SU-DHL-6 (cell line): ENCODE results near the gene ARL15.

Source experiments
- H2AFZ ChIP-seq: fragments of 200-600 bp; sonication (generic); 2 replicates; pipeline ENCODE4 v1.6.1; 2014; ENCODE audit warnings: low read depth, mild to moderate bottlenecking, moderate library complexity, mixed read lengths, antibody characterized with exemption, low read length; ENCODE audit not compliant: severe bottlenecking
- H3F3A ChIP-seq: fragments of 200-600 bp; shearing (Covaris generic); 2 replicates; pipeline ENCODE4 v1.6.0; 2016; ENCODE audit warnings: antibody characterized with exemption, mild to moderate bottlenecking; ENCODE audit not compliant: insufficient read depth
- H3K27ac ChIP-seq: fragments of 200-600 bp; sonication (generic); 2 replicates; pipeline ENCODE4 v1.5.1; 2016; ENCODE audit warnings: low read depth, mild to moderate bottlenecking, low read length, moderate library complexity, mixed read lengths
- H3K27me3 ChIP-seq: fragments of 200-600 bp; sonication (generic), shearing (Covaris generic); 2 replicates; pipeline ENCODE4 v1.6.0; 2014; ENCODE audit warnings: mild to moderate bottlenecking, low read length
- H3K36me3 ChIP-seq: fragments of 200-600 bp; sonication (generic); 2 replicates; pipeline ENCODE4 v1.6.1; 2014; ENCODE audit warnings: mild to moderate bottlenecking, low read length, mixed read lengths
- H3K4me2 ChIP-seq: fragments of 300-600, 200-600 bp; shearing (Covaris generic), sonication (generic); 2 replicates; pipeline ENCODE4 v1.6.0; 2014; ENCODE audit warnings: low read length, low read depth, mild to moderate bottlenecking; ENCODE audit not compliant: poor library complexity, severe bottlenecking
- H3K4me3 ChIP-seq: fragments of 200-600 bp; sonication (generic); 2 replicates; pipeline ENCODE4 v1.5.1; 2014; ENCODE audit warnings: antibody characterized with exemption, low read length, mild to moderate bottlenecking, mixed read lengths; ENCODE audit not compliant: insufficient read depth, poor library complexity, severe bottlenecking
- H3K79me2 ChIP-seq: fragments of 200-600 bp; sonication (generic); 2 replicates; pipeline ENCODE4 v1.6.1; 2014; ENCODE audit warnings: mild to moderate bottlenecking, low read length, moderate library complexity; ENCODE audit not compliant: insufficient read depth
- H3K9ac ChIP-seq: fragments of 200-600 bp; sonication (generic); 2 replicates; pipeline ENCODE4 v1.7.0; 2014; ENCODE audit warnings: mild to moderate bottlenecking, low read length
- H3K9me2 ChIP-seq: fragments of 200-600 bp; sonication (generic); replicated peaks from 2 replicates; pipeline ENCODE4 v1.6.1; 2014; ENCODE audit warnings: low read length; ENCODE audit not compliant: insufficient read depth
- H3K9me3 ChIP-seq: fragments of 200-600 bp; sonication (generic); 2 replicates; pipeline ENCODE4 v1.6.1; 2014; ENCODE audit warnings: low read length, mixed read lengths; ENCODE audit not compliant: insufficient read depth
- H4K20me1 ChIP-seq: fragments of 200-600 bp; sonication (generic); 2 replicates; pipeline ENCODE4 v1.6.1; 2014; ENCODE audit warnings: low read depth, mild to moderate bottlenecking, antibody characterized with exemption, low read length, moderate library complexity, mixed read lengths
- EZH2phosphoT487 ChIP-seq: fragments of 200-600 bp; sonication (generic), shearing (Covaris generic); conservative IDR thresholded peaks from 2 replicates; pipeline ENCODE4 v1.6.1; 2018; ENCODE audit warnings: mild to moderate bottlenecking, antibody characterized with exemption, low read length, moderate library complexity, mixed read lengths
- TF ChIP-seq, protein P1 (sequence below): fragments of 200-600 bp; sonication (generic); IDR thresholded peaks from one replicate; pipeline ENCODE4 v1.5.1; 2017; ENCODE audit warnings: antibody characterized with exemption, mild to moderate bottlenecking, low read length, moderate library complexity; ENCODE audit not compliant: insufficient read depth, poor library complexity, severe bottlenecking

ARL15 gene

DNA sequence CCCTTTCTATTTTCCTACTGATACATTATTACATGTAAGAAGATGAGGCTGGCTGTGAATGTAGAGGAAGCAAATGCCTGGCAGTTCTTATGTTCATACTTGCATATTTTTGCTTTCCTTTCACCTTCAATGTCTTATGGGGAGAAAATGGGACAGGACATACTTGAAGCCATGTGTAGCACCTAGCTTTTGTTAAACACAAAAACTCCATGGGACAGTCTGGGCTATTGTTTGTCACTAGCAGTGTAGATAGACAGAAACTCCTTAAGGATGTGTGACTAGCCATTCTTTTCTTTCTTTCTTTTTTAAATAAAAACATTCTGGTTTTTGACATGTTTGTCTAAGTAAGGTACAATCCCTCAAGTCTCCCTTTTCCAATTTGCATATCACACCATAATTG lies 122.7 kb downstream of the ARL15 start:
- Histone ChIP-seq H3K27ac (no peak overlapping the region), H3F3A (no peaks in the 10 kb centered on the region), H3K9me2 (no peaks in the 10 kb centered on the region), H3K9ac (no peak overlapping the region), H3K9me3 (no peaks in the 10 kb centered on the region), H3K79me2 (no peaks in the 10 kb centered on the region), H3K4me2 (peak overlapping the region; percentile 34), H2AFZ (no peak overlapping the region), H4K20me1 (no peaks in the 10 kb centered on the region), H3K27me3 (no peaks in the 10 kb centered on the region), H3K4me3 (no peak overlapping the region), H3K36me3 (no peaks in the 10 kb centered on the region)
- TF ChIP-seq, protein P1, sequence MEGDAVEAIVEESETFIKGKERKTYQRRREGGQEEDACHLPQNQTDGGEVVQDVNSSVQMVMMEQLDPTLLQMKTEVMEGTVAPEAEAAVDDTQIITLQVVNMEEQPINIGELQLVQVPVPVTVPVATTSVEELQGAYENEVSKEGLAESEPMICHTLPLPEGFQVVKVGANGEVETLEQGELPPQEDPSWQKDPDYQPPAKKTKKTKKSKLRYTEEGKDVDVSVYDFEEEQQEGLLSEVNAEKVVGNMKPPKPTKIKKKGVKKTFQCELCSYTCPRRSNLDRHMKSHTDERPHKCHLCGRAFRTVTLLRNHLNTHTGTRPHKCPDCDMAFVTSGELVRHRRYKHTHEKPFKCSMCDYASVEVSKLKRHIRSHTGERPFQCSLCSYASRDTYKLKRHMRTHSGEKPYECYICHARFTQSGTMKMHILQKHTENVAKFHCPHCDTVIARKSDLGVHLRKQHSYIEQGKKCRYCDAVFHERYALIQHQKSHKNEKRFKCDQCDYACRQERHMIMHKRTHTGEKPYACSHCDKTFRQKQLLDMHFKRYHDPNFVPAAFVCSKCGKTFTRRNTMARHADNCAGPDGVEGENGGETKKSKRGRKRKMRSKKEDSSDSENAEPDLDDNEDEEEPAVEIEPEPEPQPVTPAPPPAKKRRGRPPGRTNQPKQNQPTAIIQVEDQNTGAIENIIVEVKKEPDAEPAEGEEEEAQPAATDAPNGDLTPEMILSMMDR, result no peak

DNA sequence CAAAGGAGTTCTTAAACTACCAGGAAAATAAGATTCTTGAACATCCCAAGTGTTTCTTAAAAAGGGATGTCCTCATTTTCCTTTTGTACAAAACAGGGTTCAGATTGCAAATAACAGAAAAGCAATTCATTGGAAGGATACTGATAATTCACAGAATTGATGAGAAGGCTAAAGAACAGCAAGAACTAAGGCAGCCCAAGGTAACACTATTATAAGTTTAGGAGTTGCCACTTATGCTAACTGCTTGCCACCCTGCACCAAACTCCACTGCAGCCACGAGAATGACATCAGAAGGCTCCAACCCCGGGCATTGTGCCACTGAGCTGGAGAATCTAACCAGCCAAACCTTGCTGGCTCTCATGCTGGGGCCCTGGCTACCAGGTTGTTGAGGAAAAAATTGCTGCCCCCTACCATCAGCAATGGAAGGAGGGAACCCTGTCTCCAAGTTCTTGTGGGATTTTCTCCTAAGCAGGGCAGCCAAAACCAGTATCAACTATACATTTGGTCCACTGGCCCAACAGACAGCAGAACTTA lies 123.4 kb downstream of the ARL15 start:
- Histone ChIP-seq H3K4me2 (no peak overlapping the region), H3K27ac (no peak overlapping the region), H3K9me3 (no peaks in the 10 kb centered on the region), H3K27me3 (no peaks in the 10 kb centered on the region), H3K9ac (no peak overlapping the region), H4K20me1 (no peaks in the 10 kb centered on the region), H2AFZ (no peak overlapping the region), H3K4me3 (no peak overlapping the region), H3K36me3 (no peaks in the 10 kb centered on the region), H3F3A (no peaks in the 10 kb centered on the region), H3K9me2 (no peaks in the 10 kb centered on the region), H3K79me2 (no peaks in the 10 kb centered on the region)
- TF ChIP-seq, protein P1, result no peak
- no peak for TF ChIP-seq EZH2phosphoT487

DNA sequence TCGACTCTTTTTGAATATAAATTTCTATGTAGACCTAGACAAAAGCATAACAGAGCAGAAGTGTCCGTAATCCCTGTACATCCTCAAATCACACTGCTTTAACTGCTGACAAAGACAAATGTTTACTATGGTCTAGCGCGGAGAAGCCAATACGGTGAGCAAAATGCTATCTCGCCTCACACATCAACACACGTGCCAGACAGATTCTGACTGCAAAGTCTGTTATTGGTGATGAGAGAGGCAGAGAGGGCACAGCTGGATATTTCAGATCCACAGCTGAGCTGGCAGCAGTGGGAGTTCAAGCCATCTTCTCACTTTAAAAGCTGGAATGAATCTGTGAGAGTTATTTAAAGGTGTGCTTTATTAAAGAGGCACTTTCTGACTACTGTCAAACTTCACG lies 124.3 kb downstream of the ARL15 start:
- no peak overlapping the region for H3K27ac ChIP-seq
- H2AFZ ChIP-seq, result no peak overlapping the region
- H3K9me2 ChIP-seq, result no peaks in the 10 kb centered on the region
- no peaks in the 10 kb centered on the region for H4K20me1 ChIP-seq
- no peak overlapping the region for H3K4me3 ChIP-seq
- TF ChIP-seq EZH2phosphoT487, result no peak
- TF ChIP-seq, protein P1, result no peak
- no peaks in the 10 kb centered on the region for H3K36me3 ChIP-seq
- H3K9me3 ChIP-seq, result no peaks in the 10 kb centered on the region
- no peaks in the 10 kb centered on the region for H3F3A ChIP-seq
- no peak overlapping the region for H3K4me2 ChIP-seq
- no peaks in the 10 kb centered on the region for H3K79me2 ChIP-seq
- H3K27me3 ChIP-seq, result no peaks in the 10 kb centered on the region
- H3K9ac ChIP-seq, result no peak overlapping the region
